ENCODE data around the gene CNPY2. TPM values are rescaled to one million over a fixed set of nuclear protein-coding genes. Genes with fewer than 3 reads are reported as not detected.

CNPY2 gene
- total and polyA plus RNA-seq, 2 of the 13 experiments (the other 11 are each of a cell fraction or from before 2014, with no cell fraction given), result 285 to 356 TPM

- TF ChIP-seq FOXJ3 (CRISPR knock-in tag; IDR thresholded peaks at IDR 0.05; ENCODE audit: borderline replicate concordance) (peak; percentile 47; the same call in 1 of the 2 replicates), CREB1 (IDR thresholded peaks at IDR 0.05) (peak; percentile 58), CREB1 (CRISPR knock-in tag; IDR thresholded peaks at IDR 0.05) (peak; percentile 76), CEBPB (IDR thresholded peaks at IDR 0.05; ENCODE audit: borderline replicate concordance, low read depth, low read length) (no peak), ZNF766 (CRISPR knock-in tag; IDR thresholded peaks at IDR 0.05; ENCODE audit: borderline replicate concordance) (0 out of 2 replicates have a peak, but pooled peaks have one; percentile 49), ATM (IDR thresholded peaks at IDR 0.05; ENCODE audit: borderline replicate concordance) (no peak), GMEB1 (CRISPR knock-in tag; IDR thresholded peaks at IDR 0.05; ENCODE audit: borderline replicate concordance) (peak; percentile 52; the same call in 1 of the 2 replicates), FOXO4 (CRISPR knock-in tag; conservative IDR thresholded peaks at IDR 0.05) (no peak), THRA (CRISPR knock-in tag; IDR thresholded peaks at IDR 0.05; ENCODE audit: borderline replicate concordance) (0 out of 2 replicates have a peak, but pooled peaks have one; percentile 19), SALL2 (CRISPR knock-in tag; IDR thresholded peaks at IDR 0.05) (no peak; the same call in 1 of the 2 replicates), HNF1A (IDR thresholded peaks at IDR 0.05; ENCODE audit: low read depth) (no peak), HNF1A (CRISPR knock-in tag; IDR thresholded peaks at IDR 0.05; ENCODE audit: borderline replicate concordance) (no peak; the same call in 1 of the 2 replicates), ZNF530 (CRISPR knock-in tag; IDR thresholded peaks at IDR 0.05; ENCODE audit: low read depth) (no peak), ZNF446 (CRISPR knock-in tag; IDR thresholded peaks at IDR 0.05) (no peak), ZNF12 (CRISPR knock-in tag; IDR thresholded peaks at IDR 0.05) (no peak), SAP130 (CRISPR knock-in tag; IDR thresholded peaks at IDR 0.05; ENCODE audit: low read depth) (peak; percentile 94), GATAD2A (CRISPR knock-in tag; IDR thresholded peaks at IDR 0.05) (peak; percentile 44), RNF219 (CRISPR knock-in tag; IDR thresholded peaks at IDR 0.05) (0 out of 2 replicates have a peak, but pooled peaks have one; percentile 27)
Measured at GRCh38 chr12:56359851-56360767, 44.3 kb upstream of the CNPY2 start, which contains the start of gene STAT2 (continued).

All from HepG2 (cell line).